ENCODE data around the gene PSMC3. TPM values are rescaled to one million over a fixed set of nuclear protein-coding genes. Genes with fewer than 3 reads are reported as not detected.
"Not testable (repeated sequence)": the region's sequence is repeated elsewhere in the genome, so short reads cannot be mapped to it uniquely, and the experiment has no call there.

Gene PSMC3
- total RNA-seq, 1 experiment from 2014 or later = 181 TPM

DNA sequence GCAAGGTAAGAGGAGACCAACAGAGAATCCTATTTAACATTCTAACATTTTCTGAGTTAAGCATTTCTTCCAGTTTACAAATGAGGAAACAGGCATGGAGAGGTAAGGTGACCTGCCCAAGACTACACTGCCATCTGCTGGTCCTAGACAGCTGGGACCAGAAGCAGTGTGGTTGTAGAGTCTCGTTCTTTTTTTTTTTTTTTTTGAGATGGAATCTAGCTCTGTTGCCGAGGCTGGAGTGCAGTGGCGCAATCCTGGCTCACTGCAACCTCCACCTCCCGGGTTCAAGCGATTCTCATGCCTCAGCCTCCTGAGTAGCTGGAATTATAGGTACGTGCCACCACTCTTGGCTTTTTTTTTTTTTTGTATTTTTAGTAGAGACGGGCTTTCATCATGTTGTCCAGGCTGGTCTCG lies 28.0 kb upstream of the PSMC3 start:
- TF ChIP-seq CTCF (IDR thresholded peaks at IDR 0.05) = peak; percentile 84
- H3K4me3 ChIP-seq (ENCODE audit: low read depth in 2 of 2, low read length in 2 of 2); in situ Hi-C loops (cut with HindIII; ENCODE audit: low pct_unique_long_range_greater_than_20kb, low sequenced_read_pairs); H3K4me1 ChIP-seq (ENCODE audit: control insufficient read depth, insufficient read depth, low read length); POLR2A ChIA-PET; H3K36me3 ChIP-seq (ENCODE audit: control insufficient read depth, insufficient read depth, low read length); H3K27ac ChIP-seq (ENCODE audit: low read length); H3K27me3 ChIP-seq (ENCODE audit: control insufficient read depth, insufficient read depth, low read length); H3K9me3 ChIP-seq (ENCODE audit: control insufficient read depth, insufficient read depth, low read depth, low read length); BruUV-seq (replicated peaks): not testable (repeated sequence)
- ATAC-seq (peak; percentile 76), DNase-seq (ENCODE audit: low read depth, low spot score) (peak; percentile 52)
- CTCF ChIA-PET = interaction anchor here (0.6 to 1.1 kb wide), 10 partner anchors 17 to 506 kb away, joined by 3 to 9 read pairs (median 4); no protein-coding TSS in a partner anchor
- intact Hi-C loops (cut with micrococcal nuclease; ENCODE audit: unreplicated experiment) = loop anchor here (5.0 kb wide), 1 partner anchor 82 kb away; no protein-coding TSS in a partner anchor

DNA sequence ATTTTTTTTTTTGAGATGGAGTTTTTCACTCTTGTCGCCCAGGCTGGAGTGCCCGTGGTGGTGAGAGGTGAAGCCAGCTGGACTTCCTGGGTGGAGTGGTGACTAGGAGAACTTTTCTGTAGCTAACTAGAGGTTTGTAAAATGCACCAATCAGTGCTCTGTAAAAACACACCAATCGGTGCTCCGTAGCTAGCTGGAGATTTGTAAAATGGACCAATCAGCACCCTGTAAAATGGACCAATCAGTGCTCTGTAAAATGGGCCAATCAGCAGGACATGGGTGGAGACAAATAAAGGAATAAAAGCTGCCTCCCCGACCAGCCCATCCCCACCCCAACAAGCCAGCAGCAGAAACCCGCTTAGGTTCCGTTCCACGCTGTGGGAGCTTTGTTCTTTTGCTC lies 27.1 kb upstream of the PSMC3 start:
- H3K27ac ChIP-seq (ENCODE audit: low read length) = no peak overlapping the region
- H3K4me3 ChIP-seq (ENCODE audit: low read depth in 2 of 2, low read length in 2 of 2) = no peak overlapping the region
- DNase-seq (ENCODE audit: low read depth, low spot score) (no peak), ATAC-seq (no peak)
- H3K36me3 ChIP-seq (ENCODE audit: control insufficient read depth, insufficient read depth, low read length) = no peaks in the 10 kb centered on the region
- H3K9me3 ChIP-seq (ENCODE audit: control insufficient read depth, insufficient read depth, low read depth, low read length) = no peaks in the 10 kb centered on the region
- no peaks in the 10 kb centered on the region for H3K4me1 ChIP-seq (ENCODE audit: control insufficient read depth, insufficient read depth, low read length)
- ChIA-PET CTCF (interaction anchor here (0.6 kb wide), 1 partner anchor 505 kb away, joined by 3 read pairs; no protein-coding TSS in a partner anchor), POLR2A (no interaction called here)
- TF ChIP-seq TCF7L2 (IDR thresholded peaks at IDR 0.05; ENCODE audit: low read depth, low read length) = no peak
- no TSS peak for BruUV-seq (replicated peaks)
- in situ Hi-C loops (cut with HindIII; ENCODE audit: low pct_unique_long_range_greater_than_20kb, low sequenced_read_pairs) (no loop called here), intact Hi-C loops (cut with micrococcal nuclease; ENCODE audit: unreplicated experiment) (loop anchor here (5.0 kb wide), 1 partner anchor 81 kb away; no protein-coding TSS in a partner anchor)
- H3K27me3 ChIP-seq (ENCODE audit: control insufficient read depth, insufficient read depth, low read length) = no peaks in the 10 kb centered on the region

GRCh38 chr11:47451990-47452389 lies 25.8 kb upstream of the PSMC3 start:
- intact Hi-C loops (cut with micrococcal nuclease; ENCODE audit: unreplicated experiment) (loop anchor here (5.0 kb wide), 1 partner anchor 80 kb away; no protein-coding TSS in a partner anchor), in situ Hi-C loops (cut with HindIII; ENCODE audit: low pct_unique_long_range_greater_than_20kb, low sequenced_read_pairs) (no loop called here)
- no peak for DNase-seq (ENCODE audit: low read depth, low spot score)

More at GRCh38 chr11:47451990-47452389, 25.8 kb upstream of the PSMC3 start:
- ATAC-seq = no peak
- no peaks in the 10 kb centered on the region for H3K36me3 ChIP-seq (ENCODE audit: control insufficient read depth, insufficient read depth, low read length)
- no peaks in the 10 kb centered on the region for H3K27me3 ChIP-seq (ENCODE audit: control insufficient read depth, insufficient read depth, low read length)
- POLR2A ChIA-PET = no interaction called here
- BruUV-seq (replicated peaks) = no TSS peak
- TF ChIP-seq POLR2AphosphoS5 (IDR thresholded peaks at IDR 0.05; ENCODE audit: low read depth, low read length) (no peak), TCF7L2 (IDR thresholded peaks at IDR 0.05; ENCODE audit: low read depth, low read length) (no peak), SIN3A (IDR thresholded peaks at IDR 0.05; ENCODE audit: borderline replicate concordance, insufficient read depth, low read depth, low read length) (no peak), CTCF (IDR thresholded peaks at IDR 0.05) (no peak)
- TF ChIP-seq, protein P1, sequence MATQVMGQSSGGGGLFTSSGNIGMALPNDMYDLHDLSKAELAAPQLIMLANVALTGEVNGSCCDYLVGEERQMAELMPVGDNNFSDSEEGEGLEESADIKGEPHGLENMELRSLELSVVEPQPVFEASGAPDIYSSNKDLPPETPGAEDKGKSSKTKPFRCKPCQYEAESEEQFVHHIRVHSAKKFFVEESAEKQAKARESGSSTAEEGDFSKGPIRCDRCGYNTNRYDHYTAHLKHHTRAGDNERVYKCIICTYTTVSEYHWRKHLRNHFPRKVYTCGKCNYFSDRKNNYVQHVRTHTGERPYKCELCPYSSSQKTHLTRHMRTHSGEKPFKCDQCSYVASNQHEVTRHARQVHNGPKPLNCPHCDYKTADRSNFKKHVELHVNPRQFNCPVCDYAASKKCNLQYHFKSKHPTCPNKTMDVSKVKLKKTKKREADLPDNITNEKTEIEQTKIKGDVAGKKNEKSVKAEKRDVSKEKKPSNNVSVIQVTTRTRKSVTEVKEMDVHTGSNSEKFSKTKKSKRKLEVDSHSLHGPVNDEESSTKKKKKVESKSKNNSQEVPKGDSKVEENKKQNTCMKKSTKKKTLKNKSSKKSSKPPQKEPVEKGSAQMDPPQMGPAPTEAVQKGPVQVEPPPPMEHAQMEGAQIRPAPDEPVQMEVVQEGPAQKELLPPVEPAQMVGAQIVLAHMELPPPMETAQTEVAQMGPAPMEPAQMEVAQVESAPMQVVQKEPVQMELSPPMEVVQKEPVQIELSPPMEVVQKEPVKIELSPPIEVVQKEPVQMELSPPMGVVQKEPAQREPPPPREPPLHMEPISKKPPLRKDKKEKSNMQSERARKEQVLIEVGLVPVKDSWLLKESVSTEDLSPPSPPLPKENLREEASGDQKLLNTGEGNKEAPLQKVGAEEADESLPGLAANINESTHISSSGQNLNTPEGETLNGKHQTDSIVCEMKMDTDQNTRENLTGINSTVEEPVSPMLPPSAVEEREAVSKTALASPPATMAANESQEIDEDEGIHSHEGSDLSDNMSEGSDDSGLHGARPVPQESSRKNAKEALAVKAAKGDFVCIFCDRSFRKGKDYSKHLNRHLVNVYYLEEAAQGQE (IDR thresholded peaks at IDR 0.05; ENCODE audit: insufficient read depth in 1 of 2, low read depth in 2 of 2, low read length in 1 of 2) = no peak
- no peak overlapping the region for H3K27ac ChIP-seq (ENCODE audit: low read length)
- no peak overlapping the region for H3K4me3 ChIP-seq (ENCODE audit: low read depth in 2 of 2, low read length in 2 of 2)
- H3K4me1 ChIP-seq (ENCODE audit: control insufficient read depth, insufficient read depth, low read length) = no peaks in the 10 kb centered on the region
- CTCF ChIA-PET = no interaction called here
- H3K9me3 ChIP-seq (ENCODE audit: control insufficient read depth, insufficient read depth, low read depth, low read length) = no peaks in the 10 kb centered on the region
